Measurements from ENCODE around the gene SCYGR4.
"Not testable (repeated sequence)": the region's sequence is repeated elsewhere in the genome, so short reads cannot be mapped to it uniquely, and the experiment has no call there.

The SCYGR4 gene

GRCh38 chr2:227617316-227618230 lies at the start of gene SCYGR4:
SCYGR4 (plus strand) TSS chr2:227617498; CDS start chr2:227617498, 0 bp downstream.
- DNase-seq (ENCODE audit: low spot score) = no peak

- DNase-seq (ENCODE audit: low spot score) = no peak
Measured at GRCh38 chr2:227568852-227569169, 48.5 kb upstream of the SCYGR4 start.

- DNase-seq (ENCODE audit: low spot score) = no peak
Measured at GRCh38 chr2:227570615-227571014, 46.7 kb upstream of the SCYGR4 start.

- DNase-seq (ENCODE audit: low spot score) = no peak
Measured at GRCh38 chr2:227576110-227576509, 41.2 kb upstream of the SCYGR4 start.

GRCh38 chr2:227576812-227577211 lies 40.5 kb upstream of the SCYGR4 start:
- no peak for DNase-seq (ENCODE audit: low spot score)

- no peak for DNase-seq (ENCODE audit: low spot score)
Measured at GRCh38 chr2:227577555-227577954, 39.7 kb upstream of the SCYGR4 start.

- DNase-seq (ENCODE audit: low spot score) = no peak
Measured at GRCh38 chr2:227578642-227579041, 38.7 kb upstream of the SCYGR4 start.

- DNase-seq (ENCODE audit: low spot score) = no peak
Measured at GRCh38 chr2:227579791-227580190, 37.5 kb upstream of the SCYGR4 start.

- DNase-seq (ENCODE audit: low spot score) = no peak
Measured at GRCh38 chr2:227582369-227582768, 34.9 kb upstream of the SCYGR4 start.

- no peak for DNase-seq (ENCODE audit: low spot score)
Measured at GRCh38 chr2:227592694-227593387, 24.5 kb upstream of the SCYGR4 start.

GRCh38 chr2:227595797-227596196 lies 21.5 kb upstream of the SCYGR4 start:
- DNase-seq (ENCODE audit: low spot score) = no peak

- DNase-seq (ENCODE audit: low spot score) = no peak
Measured at GRCh38 chr2:227597036-227597435, 20.3 kb upstream of the SCYGR4 start.

- DNase-seq (ENCODE audit: low spot score) = no peak
Measured at GRCh38 chr2:227597998-227598397, 19.3 kb upstream of the SCYGR4 start.

GRCh38 chr2:227598835-227599503 lies 18.3 kb upstream of the SCYGR4 start, which contains the start of gene SCYGR2:
SCYGR2 (plus strand) TSS chr2:227598893; CDS start chr2:227598893, 0 bp downstream.
- DNase-seq (ENCODE audit: low spot score) = not testable (repeated sequence)

GRCh38 chr2:227602358-227602757 lies 14.9 kb upstream of the SCYGR4 start:
- DNase-seq (ENCODE audit: low spot score) = no peak

- no peak for DNase-seq (ENCODE audit: low spot score)
Measured at GRCh38 chr2:227606476-227606875, 10.8 kb upstream of the SCYGR4 start.

GRCh38 chr2:227607941-227608340 lies 9.4 kb upstream of the SCYGR4 start:
- no peak for DNase-seq (ENCODE audit: low spot score)

- DNase-seq (ENCODE audit: low spot score) = peak; percentile 46
Measured at GRCh38 chr2:227608561-227609338, 8.5 kb upstream of the SCYGR4 start.

GRCh38 chr2:227610123-227610522 lies 7.2 kb upstream of the SCYGR4 start:
- no peak for DNase-seq (ENCODE audit: low spot score)

GRCh38 chr2:227612546-227613271 lies 4.6 kb upstream of the SCYGR4 start:
- no peak for DNase-seq (ENCODE audit: low spot score)

GRCh38 chr2:227613272-227613660 lies 4.0 kb upstream of the SCYGR4 start:
- no peak for DNase-seq (ENCODE audit: low spot score)

Measured in NAMALWA (cell line).